GM23248 (cell line): ENCODE data around the gene PHC2. TPM values are rescaled to one million over a fixed set of nuclear protein-coding genes. Genes with fewer than 3 reads are reported as not detected.

ENCODE experiments used
- DNase-seq: peaks from one replicate; pipeline ENCODE4 v3.0.0-alpha.2; 2015
- H2AFZ ChIP-seq: fragments of 200-600 bp; sonication (generic); 2 replicates; pipeline ENCODE4 v1.6.1; 2016; ENCODE audit warnings: antibody characterized with exemption
- H3F3A ChIP-seq: fragments of 200-600 bp; sonication (generic); 2 replicates; pipeline ENCODE4 v1.6.1; 2016; ENCODE audit warnings: mild to moderate bottlenecking, antibody characterized with exemption, mixed run types; ENCODE audit not compliant: insufficient read depth
- H3K27ac ChIP-seq: fragments of 200-600 bp; sonication (generic); 2 replicates; pipeline ENCODE4 v1.5.1; 2016; ENCODE audit warnings: mild to moderate bottlenecking
- H3K27me3 ChIP-seq: fragments of 200-600 bp; sonication (generic); replicated peaks from 2 replicates; pipeline ENCODE4 v1.6.1; 2016; ENCODE audit warnings: mild to moderate bottlenecking; ENCODE audit not compliant: insufficient read depth
- H3K36me3 ChIP-seq: fragments of 200-600 bp; sonication (generic); 2 replicates; pipeline ENCODE4 v1.6.1; 2016; ENCODE audit warnings: low read depth, mild to moderate bottlenecking
- H3K4me1 ChIP-seq: fragments of 200-600 bp; sonication (generic); 2 replicates; pipeline ENCODE4 v1.6.1; 2016; ENCODE audit warnings: mild to moderate bottlenecking; ENCODE audit not compliant: insufficient read depth
- H3K4me2 ChIP-seq: fragments of 200-600 bp; sonication (generic); one replicate; pipeline ENCODE4 v1.6.1; 2016; ENCODE audit warnings: mild to moderate bottlenecking; ENCODE audit not compliant: unreplicated experiment
- H3K4me3 ChIP-seq: fragments of 200-600 bp; sonication (generic); 2 replicates; pipeline ENCODE4 v1.5.1; 2016; ENCODE audit warnings: mild to moderate bottlenecking
- H3K79me2 ChIP-seq: fragments of 200-600 bp; sonication (generic); 2 replicates; pipeline ENCODE4 v1.6.1; 2016; ENCODE audit warnings: mild to moderate bottlenecking; ENCODE audit not compliant: insufficient read depth
- H3K9ac ChIP-seq: fragments of 200-600 bp; sonication (generic); 2 replicates; pipeline ENCODE4 v1.6.1; 2016; ENCODE audit warnings: mild to moderate bottlenecking
- H3K9me2 ChIP-seq: fragments of 200-600 bp; sonication (generic); 2 replicates; pipeline ENCODE4 v1.6.1; 2016; ENCODE audit warnings: mixed run types, mild to moderate bottlenecking, moderate library complexity; ENCODE audit not compliant: insufficient read depth
- H3K9me3 ChIP-seq: fragments of 200-600 bp; sonication (generic); one replicate; pipeline ENCODE4 v1.6.1; 2017; ENCODE audit warnings: low read depth
- H4K20me1 ChIP-seq: fragments of 200-600 bp; sonication (generic); 2 replicates; pipeline ENCODE4 v1.6.0; 2016; ENCODE audit not compliant: insufficient read depth
- EZH2 ChIP-seq: fragments of 200-600 bp; sonication (generic); IDR thresholded peaks from 2 replicates; pipeline ENCODE4 v1.6.1; 2018; ENCODE audit warnings: antibody characterized with exemption, mild to moderate bottlenecking; ENCODE audit not compliant: insufficient read depth, poor library complexity, severe bottlenecking
- EZH2phosphoT487 ChIP-seq: fragments of 200-600 bp; sonication (generic); IDR thresholded peaks from 2 replicates; pipeline ENCODE4 v1.6.1; 2018; ENCODE audit warnings: antibody characterized with exemption, moderate library complexity, mild to moderate bottlenecking, low read depth; ENCODE audit not compliant: insufficient read depth
- WGBS, 2 experiments: methylation state at CpG; one replicate each; pipeline ENCODE4 v1.1.6; 2015 to 2017; ENCODE audit warnings: low lambda C conversion rate in 2 of 2, low coverage in 1 of 2; ENCODE audit errors: missing lambda C conversion rate in 2 of 2; 5-methylcytosine and 5-hydroxymethylcytosine counted together
- in situ Hi-C: fragments of 300-500 bp; cut with MboI; formaldehyde crosslinking; loops from 2 replicates; pipeline ENCODE4 v1.15.0; 2020
- polyA plus RNA-seq: library from polyadenylated mRNA; unstranded; fragments of >200 nt; fragmentation: Nextera tagmentation; extraction: Ambion mirVana; gene quantifications from 2 replicates; pipeline ENCODE4 v1.2.1, GENCODE V29; 2016
- total RNA-seq: library from RNA; depleted of rRNA; stranded (reverse); fragments of >200 nt; shearing (Covaris generic); gene quantifications from 2 replicates; pipeline ENCODE4 v1.2.3, GENCODE V29; 2014

Gene PHC2
- total and polyA plus RNA-seq, 2 experiments from 2014 or later = 15.1 to 74.7 TPM

DNA sequence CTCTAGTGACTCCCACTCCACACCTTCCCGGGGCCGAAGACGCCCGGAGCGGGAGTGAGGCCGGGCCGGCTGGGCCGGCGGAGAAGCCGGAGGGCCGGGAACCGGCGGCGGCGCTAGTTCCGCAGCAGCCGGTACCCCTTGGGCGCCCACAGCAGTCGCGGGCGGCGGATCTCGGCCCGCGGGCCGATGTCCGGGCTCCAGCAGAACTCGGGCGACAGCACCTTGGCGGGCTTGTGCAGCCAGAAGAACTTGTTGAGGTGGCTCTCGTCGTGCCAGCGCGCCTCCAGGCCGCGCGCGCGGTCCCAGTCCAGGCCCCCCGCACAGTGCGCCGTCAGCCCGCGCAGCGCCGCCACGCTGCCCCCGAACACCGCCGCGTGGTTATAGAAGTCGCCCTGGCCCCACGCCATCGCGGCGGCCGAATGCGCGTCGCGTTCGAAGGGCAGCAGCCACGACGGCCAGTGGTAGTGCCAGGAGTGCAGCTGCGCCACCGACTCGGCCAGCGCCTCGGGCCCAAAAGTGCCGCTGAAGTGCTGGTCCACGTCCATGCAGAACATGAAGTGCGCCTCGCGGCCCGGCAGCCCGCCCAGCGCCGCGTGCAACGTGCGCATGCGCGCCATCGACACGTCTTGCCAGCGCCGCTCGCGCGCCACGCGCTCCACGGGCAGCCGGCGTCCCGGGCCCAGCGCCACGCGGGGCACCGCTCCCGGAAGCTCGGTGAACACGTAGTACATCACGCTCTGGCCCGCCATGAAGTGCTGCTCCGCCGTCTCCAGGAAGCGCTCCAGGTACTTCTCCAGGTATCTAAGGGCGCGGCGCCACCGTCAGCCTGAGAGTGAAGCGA, 124.0 kb downstream of the PHC2 start:
- no peak overlapping the region for H3K27ac ChIP-seq
- no peaks in the 10 kb centered on the region for H4K20me1 ChIP-seq
- H3K4me1 ChIP-seq = no peaks in the 10 kb centered on the region
- H3K9me3 ChIP-seq = no peaks in the 10 kb centered on the region
- H3K27me3 ChIP-seq = no peaks in the 10 kb centered on the region
- H3K36me3 ChIP-seq = no peaks in the 10 kb centered on the region
- 27% methylated on average over 98 to 105 of the region's 113 CpGs for WGBS, 2 experiments
- no peaks in the 10 kb centered on the region for H3K9me2 ChIP-seq
- in situ Hi-C loops = no loop called here
- no peak overlapping the region for H3K4me3 ChIP-seq
- no peaks in the 10 kb centered on the region for H3F3A ChIP-seq
- peak; percentile 31 for DNase-seq
- H3K4me2 ChIP-seq = no peak overlapping the region
- TF ChIP-seq EZH2phosphoT487 (no peak), EZH2 (no peak)
- H3K79me2 ChIP-seq = no peaks in the 10 kb centered on the region
- H3K9ac ChIP-seq = no peak overlapping the region
- H2AFZ ChIP-seq = peak overlapping the region; percentile 31; the same call in 1 of the 2 replicates

- H3K9ac ChIP-seq = no peak overlapping the region
- no peak overlapping the region for H2AFZ ChIP-seq
- no peak overlapping the region for H3K27ac ChIP-seq
- H3K79me2 ChIP-seq = no peaks in the 10 kb centered on the region
- in situ Hi-C loops = no loop called here
- H3K4me3 ChIP-seq = no peak overlapping the region
- H3K36me3 ChIP-seq = no peaks in the 10 kb centered on the region
- no peaks in the 10 kb centered on the region for H3K9me2 ChIP-seq
- no peaks in the 10 kb centered on the region for H3F3A ChIP-seq
- 79 to 80% methylated on average over 20 of the region's 20 CpGs for WGBS, 2 experiments
- H3K27me3 ChIP-seq = no peaks in the 10 kb centered on the region
- H3K4me1 ChIP-seq = peaks cover 3% of the 10 kb centered on the region
- H3K9me3 ChIP-seq = no peaks in the 10 kb centered on the region
- H4K20me1 ChIP-seq = no peaks in the 10 kb centered on the region
- H3K4me2 ChIP-seq = no peak overlapping the region
- TF ChIP-seq EZH2phosphoT487 (no peak), EZH2 (no peak)
- no peak for DNase-seq
Observed at GRCh38 chr1:33305816-33306652, 124.9 kb downstream of the PHC2 start.

DNA sequence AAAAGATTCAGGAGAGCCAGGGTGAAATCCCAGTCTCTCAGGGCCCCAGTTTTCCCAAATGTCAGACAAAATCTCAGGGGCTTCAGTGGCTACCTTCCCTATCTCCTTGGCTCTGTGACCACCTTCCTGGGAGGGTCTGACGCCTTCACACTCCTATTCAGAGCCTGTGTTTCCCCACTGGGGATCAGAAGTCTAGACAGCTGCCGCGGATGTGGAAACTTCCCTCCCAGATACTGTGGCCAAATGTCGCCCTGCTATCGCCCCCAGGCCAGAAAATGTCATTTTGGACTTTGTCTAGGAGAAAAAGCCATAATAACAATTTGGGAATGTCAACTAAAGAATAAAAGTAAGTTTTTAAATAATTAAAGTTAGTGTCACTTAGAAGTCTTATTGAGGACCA, 125.9 kb downstream of the PHC2 start:
- Histone ChIP-seq H2AFZ (no peak overlapping the region), H3K27ac (no peak overlapping the region), H3K4me1 (peaks cover 12% of the 10 kb centered on the region), H3K79me2 (no peaks in the 10 kb centered on the region), H3K27me3 (no peaks in the 10 kb centered on the region), H3K36me3 (no peaks in the 10 kb centered on the region), H3K9me2 (no peaks in the 10 kb centered on the region), H3K4me3 (no peak overlapping the region), H3K4me2 (no peak overlapping the region), H3K9ac (no peak overlapping the region), H3K9me3 (no peaks in the 10 kb centered on the region), H3F3A (no peaks in the 10 kb centered on the region), H4K20me1 (no peaks in the 10 kb centered on the region)
- in situ Hi-C loops = no loop called here
- DNase-seq = no peak
- 92 to 95% methylated on average over 5 of the region's 5 CpGs for WGBS, 2 experiments
- no peak for TF ChIP-seq EZH2phosphoT487
- TF ChIP-seq EZH2 = no peak

GRCh38 chr1:33302325-33302724, 128.6 kb downstream of the PHC2 start:
- TF ChIP-seq EZH2phosphoT487 (no peak), EZH2 (no peak)
- H3K79me2 ChIP-seq = no peaks in the 10 kb centered on the region
- no peaks in the 10 kb centered on the region for H3F3A ChIP-seq
- no peak overlapping the region for H2AFZ ChIP-seq
- no peak for DNase-seq
- H3K27me3 ChIP-seq = no peaks in the 10 kb centered on the region
- H3K4me1 ChIP-seq = peaks cover 12% of the 10 kb centered on the region
- WGBS, 2 experiments = 92 to 95% methylated on average over 1 of the region's 1 CpG
- no peaks in the 10 kb centered on the region for H4K20me1 ChIP-seq
- in situ Hi-C loops = no loop called here
- no peaks in the 10 kb centered on the region for H3K9me2 ChIP-seq
- no peaks in the 10 kb centered on the region for H3K9me3 ChIP-seq
- no peak overlapping the region for H3K9ac ChIP-seq
- H3K36me3 ChIP-seq = no peaks in the 10 kb centered on the region
- H3K4me2 ChIP-seq = no peak overlapping the region
- no peak overlapping the region for H3K4me3 ChIP-seq
- no peak overlapping the region for H3K27ac ChIP-seq
